HG03045 (cell line): ENCODE results near the gene TMPRSS11E.
A peak's percentile ranks its signal among the peaks of the same experiment; 100 is the strongest.
"Not testable (repeated sequence)": the region's sequence is repeated elsewhere in the genome, so short reads cannot be mapped to it uniquely, and the experiment has no call there.

Experiments
- ATAC-seq: cut with Tn5 transposase; IDR thresholded peaks from one replicate; pipeline ENCODE4 v1.9.1; 2021; ENCODE audit warnings: mild to moderate bottlenecking, moderate library complexity; ENCODE audit not compliant: unreplicated experiment

Gene TMPRSS11E

GRCh38 chr4:68461790-68462189, 14.5 kb downstream of the TMPRSS11E start:
- no peak for ATAC-seq

- no peak for ATAC-seq
Measured at GRCh38 chr4:68462691-68463090, 15.4 kb downstream of the TMPRSS11E start.

- ATAC-seq, result no peak
Measured at GRCh38 chr4:68463796-68464195, 16.5 kb downstream of the TMPRSS11E start.

- ATAC-seq, result no peak
Measured at GRCh38 chr4:68465058-68465457, 17.8 kb downstream of the TMPRSS11E start.

- ATAC-seq, result no peak
Measured at GRCh38 chr4:68466185-68466584, 18.9 kb downstream of the TMPRSS11E start.

GRCh38 chr4:68466751-68467150, 19.5 kb downstream of the TMPRSS11E start:
- no peak for ATAC-seq

GRCh38 chr4:68469482-68469881, 22.2 kb downstream of the TMPRSS11E start:
- no peak for ATAC-seq

- no peak for ATAC-seq
Measured at GRCh38 chr4:68476191-68476590, 28.9 kb downstream of the TMPRSS11E start.

- ATAC-seq, result no peak
Measured at GRCh38 chr4:68489338-68489737, 42.1 kb downstream of the TMPRSS11E start.

- ATAC-seq, result no peak
Measured at GRCh38 chr4:68490826-68491457, 43.7 kb downstream of the TMPRSS11E start.

- ATAC-seq, result no peak
Measured at GRCh38 chr4:68494688-68495087, 47.4 kb downstream of the TMPRSS11E start.

- peak; percentile 96 for ATAC-seq
Measured at GRCh38 chr4:68498413-68499007, 51.2 kb downstream of the TMPRSS11E start.

GRCh38 chr4:68499021-68499420, 51.8 kb downstream of the TMPRSS11E start:
- no peak for ATAC-seq

GRCh38 chr4:68503462-68503861, 56.2 kb downstream of the TMPRSS11E start:
- ATAC-seq, result not testable (repeated sequence)

GRCh38 chr4:68504836-68505235, 57.6 kb downstream of the TMPRSS11E start:
- not testable (repeated sequence) for ATAC-seq

- ATAC-seq, result peak; percentile 53
Measured at GRCh38 chr4:68505452-68505851, 58.2 kb downstream of the TMPRSS11E start.

- no peak for ATAC-seq
Measured at GRCh38 chr4:68518889-68519288, 71.6 kb downstream of the TMPRSS11E start.

GRCh38 chr4:68520985-68521384, 73.7 kb downstream of the TMPRSS11E start:
- no peak for ATAC-seq

- not testable (repeated sequence) for ATAC-seq
Measured at GRCh38 chr4:68522232-68522631, 75.0 kb downstream of the TMPRSS11E start.

GRCh38 chr4:68535974-68536373, 88.7 kb downstream of the TMPRSS11E start:
- no peak for ATAC-seq

GRCh38 chr4:68536375-68536774, 89.1 kb downstream of the TMPRSS11E start:
- ATAC-seq, result no peak

GRCh38 chr4:68542742-68543141, 95.5 kb downstream of the TMPRSS11E start:
- not testable (repeated sequence) for ATAC-seq
